HG02571 (cell line): ENCODE measurements around the gene FCHO2.

ENCODE experiments used
- ATAC-seq: cut with Tn5 transposase; IDR thresholded peaks from one replicate; pipeline ENCODE4 v1.9.1; 2021; ENCODE audit warnings: mild to moderate bottlenecking, moderate library complexity; ENCODE audit not compliant: unreplicated experiment

Gene FCHO2

GRCh38 chr5:73131711-73132425, 176.0 kb downstream of the FCHO2 start:
- ATAC-seq, result no peak

- no peak for ATAC-seq
Measured at GRCh38 chr5:73132759-73133158, 176.9 kb downstream of the FCHO2 start.

GRCh38 chr5:73135021-73135420, 179.2 kb downstream of the FCHO2 start:
- no peak for ATAC-seq

- no peak for ATAC-seq
Measured at GRCh38 chr5:73135429-73136054, 179.7 kb downstream of the FCHO2 start.

GRCh38 chr5:73136055-73136562, 180.3 kb downstream of the FCHO2 start:
- no peak for ATAC-seq

- no peak for ATAC-seq
Measured at GRCh38 chr5:73137563-73138530, 182.0 kb downstream of the FCHO2 start.

- ATAC-seq, result no peak
Measured at GRCh38 chr5:73139485-73139884, 183.6 kb downstream of the FCHO2 start.
